NCI-H526 (cell line): ENCODE measurements around the gene IL16.
A peak's percentile ranks its signal among the peaks of the same experiment; 100 is the strongest.
"Not testable (repeated sequence)": the region's sequence is repeated elsewhere in the genome, so short reads cannot be mapped to it uniquely, and the experiment has no call there.

Experiments used
- DNase-seq, 2 experiments: peaks; one replicate each; lab custom pipeline; 2025; lab: John Stamatoyannopoulos, UW

The IL16 gene

GRCh38 chr15:81338170-81339007, 141.7 kb downstream of the IL16 start:
- no peak for DNase-seq

- DNase-seq: no peak
Measured at GRCh38 chr15:81339321-81339720, 142.6 kb downstream of the IL16 start.

- no peak for DNase-seq
Measured at GRCh38 chr15:81339851-81340250, 143.2 kb downstream of the IL16 start.

GRCh38 chr15:81341351-81341750, 144.7 kb downstream of the IL16 start:
- no peak for DNase-seq

DNA sequence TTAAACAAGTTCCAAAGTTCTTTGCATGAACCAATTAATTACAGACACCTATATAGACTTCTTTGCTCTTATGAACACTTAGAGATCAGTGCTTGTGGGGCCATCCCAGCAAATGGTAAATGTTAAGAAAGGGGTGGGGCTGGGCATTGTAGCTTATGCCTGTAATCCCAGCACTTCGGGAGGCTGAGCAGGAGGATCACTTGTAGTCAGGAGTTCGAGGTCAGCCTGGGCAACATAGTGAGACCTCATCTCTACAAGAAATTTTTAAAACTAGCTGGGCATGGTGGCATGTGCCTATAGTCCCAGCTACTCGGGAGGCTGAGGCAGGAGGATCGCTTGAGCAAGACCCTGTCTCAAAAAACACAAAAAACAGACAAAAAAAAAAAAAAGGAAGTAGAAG, 146.7 kb downstream of the IL16 start:
- DNase-seq: no peak

GRCh38 chr15:81346611-81347010, 149.9 kb downstream of the IL16 start:
- no peak for DNase-seq

- no peak for DNase-seq
Measured at GRCh38 chr15:81347910-81348309, 151.2 kb downstream of the IL16 start.

GRCh38 chr15:81348691-81349090, 152.0 kb downstream of the IL16 start:
- not testable (repeated sequence) for DNase-seq

GRCh38 chr15:81349271-81349670, 152.6 kb downstream of the IL16 start:
- no peak for DNase-seq

DNA sequence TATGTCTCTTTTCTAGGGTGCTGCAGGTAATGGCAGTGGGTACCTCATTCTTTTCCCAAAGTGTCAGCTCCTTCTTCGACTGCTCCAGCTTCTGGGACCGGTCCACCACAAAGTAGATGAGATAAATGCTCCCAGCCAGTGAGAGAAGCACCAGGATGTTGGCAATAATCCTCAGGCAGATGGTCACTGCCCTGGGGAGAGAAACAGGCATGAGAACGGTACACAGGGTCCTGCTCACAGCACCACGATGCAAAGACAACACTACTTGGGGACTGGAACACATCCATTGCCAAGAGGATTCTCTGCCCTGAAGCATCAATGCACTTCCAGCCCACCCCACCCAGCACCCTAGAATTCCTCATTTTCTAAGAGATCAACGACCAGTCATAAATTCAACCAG, 155.0 kb downstream of the IL16 start:
- no peak for DNase-seq

- no peak for DNase-seq
Measured at GRCh38 chr15:81356252-81356651, 159.6 kb downstream of the IL16 start.

DNA sequence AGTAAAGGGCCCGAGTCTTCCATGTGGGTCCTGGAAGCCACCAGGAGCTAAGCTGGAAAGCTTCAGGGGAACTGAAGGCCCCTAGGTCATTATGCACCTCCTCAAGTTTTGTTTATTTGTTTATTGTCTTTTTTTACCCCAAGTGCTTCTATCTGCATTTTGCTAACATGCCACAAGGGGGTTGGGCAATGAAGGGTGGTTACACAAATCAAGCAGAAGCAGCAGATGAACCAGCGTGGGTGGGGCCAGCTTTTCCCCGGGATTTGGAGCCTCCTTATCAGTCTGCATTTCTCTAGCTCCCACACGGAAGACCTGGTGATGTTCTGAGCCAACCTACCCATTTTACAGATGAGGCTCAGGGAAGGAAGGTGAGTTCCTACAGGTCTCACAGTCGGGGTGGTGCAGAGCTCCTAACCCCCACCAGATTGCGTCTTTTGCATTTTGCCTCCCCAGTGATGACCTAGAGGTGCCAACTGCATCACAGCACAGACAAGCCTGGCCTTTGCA, 160.6 kb downstream of the IL16 start:
- peak in 1 of 2 experiments; percentile 4 for DNase-seq

GRCh38 chr15:81358248-81358647, 161.6 kb downstream of the IL16 start:
- DNase-seq: no peak

DNA sequence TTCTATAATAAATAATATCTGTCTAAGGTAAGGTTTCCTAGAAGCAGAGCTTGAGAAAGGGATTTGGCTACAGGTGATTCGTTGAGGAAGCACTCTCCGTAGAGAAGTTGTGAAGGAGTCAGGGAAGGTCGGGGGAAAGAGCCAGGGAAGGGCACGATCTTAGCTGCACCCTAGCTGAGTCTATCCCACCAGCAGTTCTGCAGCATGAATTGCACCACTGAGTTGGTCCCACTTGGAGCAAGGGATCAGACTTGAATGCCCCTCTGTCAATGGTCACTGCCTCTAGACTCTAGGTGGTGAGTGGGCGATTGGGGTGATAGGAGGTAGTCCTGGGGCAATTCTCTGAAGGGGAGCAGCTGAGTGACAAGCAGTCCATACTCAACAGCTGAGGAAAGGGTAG, 163.8 kb downstream of the IL16 start:
- DNase-seq: no peak

GRCh38 chr15:81361891-81362290, 165.2 kb downstream of the IL16 start:
- DNase-seq: no peak

GRCh38 chr15:81362790-81363189, 166.1 kb downstream of the IL16 start:
- no peak for DNase-seq

- no peak for DNase-seq
Measured at GRCh38 chr15:81363276-81363675, 166.6 kb downstream of the IL16 start.
